GM12892 (cell line): Measurements from ENCODE around the gene SERPINB7.

ENCODE experiments used
- POLR2A ChIP-seq: IDR thresholded peaks from 2 replicates; pipeline ENCODE4 v1.6.1; 2011; ENCODE audit warnings: low read depth, low read length, control low read depth
- POLR2AphosphoS5 ChIP-seq: IDR thresholded peaks from 2 replicates; pipeline ENCODE4 v1.6.1; 2011; ENCODE audit warnings: low read depth, low read length, control low read depth
- TAF1 ChIP-seq: IDR thresholded peaks from 2 replicates; pipeline ENCODE4 v1.6.1; 2011; ENCODE audit warnings: low read depth, mild to moderate bottlenecking, control low read depth, low read length, borderline replicate concordance

DNA sequence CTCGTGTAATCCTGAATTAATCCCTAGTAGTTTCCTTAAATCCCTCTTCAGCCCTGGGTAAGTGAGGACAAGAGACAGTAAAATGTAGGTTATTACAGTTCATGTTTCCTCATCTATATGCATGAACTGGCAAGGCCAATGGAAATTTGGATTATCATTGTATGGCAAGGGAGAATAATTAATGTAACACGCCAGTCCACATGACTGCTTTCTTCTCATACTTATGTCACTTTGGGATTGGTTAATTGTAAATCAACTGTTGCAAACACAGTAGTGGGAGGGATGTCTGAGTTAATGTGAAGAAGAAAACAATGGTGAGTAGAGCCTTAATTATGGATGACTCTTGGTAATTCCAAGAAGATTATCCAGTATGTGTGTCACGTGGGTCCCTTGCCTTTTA lies 1.7 kb upstream of the SERPINB7 start:
- TF ChIP-seq POLR2AphosphoS5 (no peak), TAF1 (no peak), POLR2A (no peak)
